Lung (tissue), 12 donors: ENCODE data around the gene KHDRBS1. TPM values are rescaled to one million over a fixed set of nuclear protein-coding genes. Genes with fewer than 3 reads are reported as not detected.

Experiments
- ATAC-seq: fragments of 200-7000 bp; cut with Tn5 transposase; one replicate; pipeline ENCODE4 v1.9.1; 2020; ENCODE audit warnings: moderate number of reproducible peaks; ENCODE audit not compliant: insufficient read depth, low FRiP score
- DNase-seq, 3 donors: peaks; one replicate each; pipeline ENCODE4 v3.0.0-alpha.2; 2013 to 2017
- H3K27ac ChIP-seq, 2 donors: one replicate each; pipeline ENCODE4 v1.5.1; 2013; ENCODE audit warnings: mild to moderate bottlenecking in 2 of 2, moderate library complexity in 2 of 2, control low read depth in 1 of 2, inconsistent platforms in 1 of 2, low read depth in 1 of 2, low read length in 1 of 2
- H3K27me3 ChIP-seq, 3 donors: one replicate each; pipeline ENCODE4 v1.5.1; 2013; ENCODE audit warnings: low read length in 2 of 3; ENCODE audit not compliant: control insufficient read depth in 3 of 3, insufficient read depth in 3 of 3
- H3K36me3 ChIP-seq, 4 donors: one replicate each; pipeline ENCODE4 v1.5.1; 2013; ENCODE audit warnings: low read length in 4 of 4, mild to moderate bottlenecking in 1 of 4, moderate library complexity in 1 of 4; ENCODE audit not compliant: control insufficient read depth in 4 of 4, insufficient read depth in 4 of 4
- H3K4me1 ChIP-seq, 5 donors: one replicate each; pipeline ENCODE4 v1.5.1; 2013; ENCODE audit warnings: low read length in 5 of 5, mild to moderate bottlenecking in 2 of 5, moderate library complexity in 1 of 5; ENCODE audit not compliant: control insufficient read depth in 5 of 5, insufficient read depth in 5 of 5
- H3K4me3 ChIP-seq: one replicate; pipeline ENCODE4 v1.5.1; 2013; ENCODE audit warnings: mild to moderate bottlenecking, control low read depth, moderate library complexity
- H3K9ac ChIP-seq, 2 donors: one replicate each; pipeline ENCODE4 v1.5.1; 2013; ENCODE audit warnings: low read length in 2 of 2, control low read depth in 1 of 2; ENCODE audit not compliant: insufficient read depth in 1 of 2
- H3K9me3 ChIP-seq, 4 donors: one replicate each; pipeline ENCODE4 v1.5.1; 2013; ENCODE audit warnings: low read length in 3 of 4, mild to moderate bottlenecking in 1 of 4, moderate library complexity in 1 of 4; ENCODE audit not compliant: control insufficient read depth in 4 of 4, insufficient read depth in 3 of 4
- WGBS, 2 donors: extraction: QIAGEN DNeasy Blood & Tissue Kit; methylation state at CpG; one replicate each; pipeline ENCODE4 v1.1.7; 2013; 5-methylcytosine and 5-hydroxymethylcytosine counted together
- polyA plus RNA-seq, 2 donors: library from polyadenylated mRNA; stranded (reverse); fragments of 200-250 nt; gene quantifications; one replicate each; pipeline ENCODE4 v1.2.1, GENCODE V29; 2013
- total RNA-seq, 2 donors: library from RNA; depleted of rRNA in 1 of 2; stranded (reverse); fragments of >200 nt in 1 of 2; gene quantifications; one replicate each; pipeline ENCODE4 v1.2.1, GENCODE V29; 2014 to 2021
- TF ChIP-seq, protein P1 (sequence below): IDR thresholded peaks from 2 replicates; pipeline ENCODE4 v1.5.1; 2012; ENCODE audit warnings: mild to moderate bottlenecking; ENCODE audit errors: control extremely low read depth, extremely low read depth
- donor health status: control.
- donor health status: control.
- donor health status: Bipolar disorder and iron deficiency.
- donor health status: healthy.
- donor health status: DM: yes; HTN: yes; CAD: no.

The KHDRBS1 gene
- total and polyA plus RNA-seq, 4 donors = 51.7 to 138 (median 82.2) TPM

DNA sequence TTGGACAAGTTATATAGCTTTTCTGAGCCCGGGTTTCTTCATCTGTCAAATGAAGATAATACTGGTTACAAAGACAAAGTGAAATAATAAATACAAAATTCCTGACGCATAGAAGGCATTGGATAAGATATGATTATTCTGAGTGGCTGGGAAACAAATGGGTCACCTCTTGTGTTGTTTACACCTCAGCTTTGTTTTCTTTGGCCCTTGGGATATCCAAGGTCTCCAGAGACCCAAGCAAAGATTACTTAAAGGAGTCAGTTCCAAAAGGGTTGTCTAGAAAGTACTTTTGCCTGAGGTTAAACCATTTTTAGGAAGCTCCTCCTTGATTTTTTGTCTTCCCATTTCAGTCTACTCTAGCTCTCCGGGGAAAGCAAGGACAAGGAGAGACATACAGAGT, 9.7 kb downstream of the KHDRBS1 start:
- peaks cover 0 to 15% (median 0%) of the 10 kb centered on the region in 5 donors for H3K4me1 ChIP-seq
- ATAC-seq (no peak), DNase-seq (no peak)
- no peak overlapping the region for H3K4me3 ChIP-seq
- no peak overlapping the region for H3K27ac ChIP-seq
- peaks cover 0 to 4% (median under 1%) of the 10 kb centered on the region in 4 donors for H3K36me3 ChIP-seq
- H3K9ac ChIP-seq = no peak overlapping the region
- no peaks in the 10 kb centered on the region for H3K27me3 ChIP-seq
- H3K9me3 ChIP-seq = no peaks in the 10 kb centered on the region
- 68 to 84% methylated on average over 3 of the region's 3 CpGs for WGBS, 2 donors
- TF ChIP-seq, protein P1, sequence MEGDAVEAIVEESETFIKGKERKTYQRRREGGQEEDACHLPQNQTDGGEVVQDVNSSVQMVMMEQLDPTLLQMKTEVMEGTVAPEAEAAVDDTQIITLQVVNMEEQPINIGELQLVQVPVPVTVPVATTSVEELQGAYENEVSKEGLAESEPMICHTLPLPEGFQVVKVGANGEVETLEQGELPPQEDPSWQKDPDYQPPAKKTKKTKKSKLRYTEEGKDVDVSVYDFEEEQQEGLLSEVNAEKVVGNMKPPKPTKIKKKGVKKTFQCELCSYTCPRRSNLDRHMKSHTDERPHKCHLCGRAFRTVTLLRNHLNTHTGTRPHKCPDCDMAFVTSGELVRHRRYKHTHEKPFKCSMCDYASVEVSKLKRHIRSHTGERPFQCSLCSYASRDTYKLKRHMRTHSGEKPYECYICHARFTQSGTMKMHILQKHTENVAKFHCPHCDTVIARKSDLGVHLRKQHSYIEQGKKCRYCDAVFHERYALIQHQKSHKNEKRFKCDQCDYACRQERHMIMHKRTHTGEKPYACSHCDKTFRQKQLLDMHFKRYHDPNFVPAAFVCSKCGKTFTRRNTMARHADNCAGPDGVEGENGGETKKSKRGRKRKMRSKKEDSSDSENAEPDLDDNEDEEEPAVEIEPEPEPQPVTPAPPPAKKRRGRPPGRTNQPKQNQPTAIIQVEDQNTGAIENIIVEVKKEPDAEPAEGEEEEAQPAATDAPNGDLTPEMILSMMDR = no peak

DNA sequence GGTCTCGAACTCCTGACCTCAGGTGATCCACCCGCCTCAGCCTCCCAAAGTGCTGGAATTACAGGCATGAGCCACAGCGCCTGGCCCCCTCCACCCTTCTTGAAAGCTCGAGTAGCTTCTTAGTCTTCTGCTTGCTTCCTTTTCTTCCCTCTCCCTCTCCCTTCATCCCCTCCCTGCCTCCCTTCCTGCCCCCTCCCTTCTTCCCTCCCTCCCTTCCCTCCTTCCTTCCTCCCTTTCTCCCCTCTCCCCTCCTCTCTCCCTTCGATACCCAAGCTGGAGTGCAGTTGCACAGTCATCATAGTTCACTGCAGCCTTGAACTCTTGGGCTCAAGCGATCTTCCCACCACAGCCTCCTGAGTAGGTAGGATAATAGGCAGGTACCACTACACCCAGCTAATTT, 11.8 kb downstream of the KHDRBS1 start:
- TF ChIP-seq, protein P1 = no peak
- WGBS, 2 donors = 56 to 76% methylated on average over 5 to 6 of the region's 6 CpGs
- Histone ChIP-seq H3K4me3 (no peak overlapping the region), H3K4me1 (peaks cover 0 to 9% (median 0%) of the 10 kb centered on the region in 5 donors), H3K9ac (no peak overlapping the region), H3K9me3 (no peaks in the 10 kb centered on the region), H3K27ac (no peak overlapping the region), H3K36me3 (peaks cover 0 to 9% (median 0%) of the 10 kb centered on the region in 4 donors), H3K27me3 (no peaks in the 10 kb centered on the region)
- ATAC-seq (no peak), DNase-seq (no peak)

DNA sequence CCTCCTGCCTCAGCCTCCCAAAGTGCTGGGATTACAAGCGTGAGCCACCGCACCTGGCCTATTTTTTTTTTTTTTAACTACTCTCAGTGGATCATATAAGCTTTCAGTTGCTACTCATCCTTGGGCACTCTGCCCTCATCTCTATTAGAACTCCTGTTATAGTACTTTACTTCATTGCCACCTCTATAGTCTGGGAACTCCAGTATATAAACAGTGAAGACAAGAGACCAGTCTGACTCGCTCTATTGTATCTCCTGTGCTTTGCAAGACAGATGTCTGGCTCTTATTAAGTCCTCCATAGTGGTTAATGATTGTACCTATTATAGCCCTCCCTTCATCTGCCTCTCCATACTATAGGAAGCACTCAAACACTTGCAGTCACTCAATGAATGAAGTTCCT, 15.1 kb downstream of the KHDRBS1 start:
- Histone ChIP-seq H3K4me1 (peaks cover 0 to 3% (median 0%) of the 10 kb centered on the region in 5 donors), H3K9me3 (no peaks in the 10 kb centered on the region), H3K36me3 (peaks cover 6 to 17% (median 15%) of the 10 kb centered on the region in 4 donors), H3K27me3 (no peaks in the 10 kb centered on the region), H3K9ac (no peak overlapping the region), H3K27ac (no peak overlapping the region), H3K4me3 (no peak overlapping the region)
- TF ChIP-seq, protein P1 = no peak
- ATAC-seq (no peak), DNase-seq (no peak)
- 83 to 96% methylated on average over 3 of the region's 3 CpGs for WGBS, 2 donors
